ENCODE data around the gene EPN2.
"Not testable (repeated sequence)": the region's sequence is repeated elsewhere in the genome, so short reads cannot be mapped to it uniquely, and the experiment has no call there.

The EPN2 gene

DNA sequence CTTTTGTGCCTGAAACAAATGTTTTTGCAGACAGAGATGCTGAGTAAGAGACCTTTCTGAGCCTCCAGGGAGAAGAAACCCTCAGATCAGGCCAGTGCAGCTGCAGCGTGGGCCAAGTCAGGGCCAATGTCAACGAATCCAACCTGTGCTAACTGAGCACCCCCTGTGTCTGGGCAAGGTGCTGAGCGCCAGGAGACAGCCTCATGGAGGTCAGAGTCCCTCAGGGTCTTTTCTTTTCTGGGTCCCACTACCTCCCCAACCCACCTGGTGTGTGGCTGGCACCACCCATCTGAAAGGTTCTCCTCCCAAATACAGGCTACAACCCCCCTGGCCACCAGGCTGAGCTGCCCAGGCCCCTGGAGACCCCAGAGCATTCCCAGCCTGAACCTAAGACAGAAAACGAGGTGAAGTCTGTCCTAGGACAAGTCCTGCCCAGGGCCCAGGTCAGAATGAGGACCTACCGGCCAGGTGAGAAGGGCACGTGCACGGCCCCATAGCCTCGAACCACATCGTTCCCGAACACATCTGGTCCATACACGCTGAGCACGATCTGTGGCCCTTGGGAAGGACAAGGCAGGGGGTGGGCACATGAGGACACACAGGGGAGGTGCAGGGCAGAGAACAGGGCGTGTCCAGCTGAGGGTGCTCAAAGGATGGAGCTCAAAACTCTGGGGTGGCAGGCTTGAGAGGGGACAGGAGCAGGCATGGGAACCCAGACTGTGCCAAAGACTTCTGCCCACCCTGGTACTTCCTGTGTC lies 110.3 kb downstream of the EPN2 start:
- DNase-seq: no peak

DNA sequence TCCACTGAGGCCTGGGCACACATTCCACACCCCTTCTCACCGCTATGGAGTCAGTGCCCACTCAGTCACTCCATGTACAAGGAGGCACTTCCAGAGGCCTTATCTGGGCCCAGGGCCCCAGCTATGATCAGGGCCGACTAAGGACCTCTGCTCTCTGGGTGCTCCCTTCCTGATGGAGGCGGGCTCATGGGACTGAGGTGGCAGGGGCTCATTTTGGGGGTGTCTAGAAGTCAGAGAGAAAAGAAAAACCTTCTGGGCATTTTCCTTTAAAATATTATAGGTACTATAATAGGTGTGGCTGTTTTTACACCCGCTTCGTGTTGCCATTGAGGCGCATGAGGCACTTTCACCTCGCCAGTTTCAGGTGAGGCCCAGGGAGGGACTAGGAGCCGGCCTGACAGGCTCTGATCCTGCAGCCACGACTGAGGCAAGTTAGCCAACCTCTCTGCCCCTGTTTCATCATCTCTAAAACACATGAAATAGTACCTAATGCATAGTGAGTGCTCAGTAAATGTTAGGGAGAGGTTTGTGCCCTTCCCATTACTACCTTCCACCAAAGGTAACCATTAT lies 111.0 kb downstream of the EPN2 start:
- DNase-seq: no peak

DNA sequence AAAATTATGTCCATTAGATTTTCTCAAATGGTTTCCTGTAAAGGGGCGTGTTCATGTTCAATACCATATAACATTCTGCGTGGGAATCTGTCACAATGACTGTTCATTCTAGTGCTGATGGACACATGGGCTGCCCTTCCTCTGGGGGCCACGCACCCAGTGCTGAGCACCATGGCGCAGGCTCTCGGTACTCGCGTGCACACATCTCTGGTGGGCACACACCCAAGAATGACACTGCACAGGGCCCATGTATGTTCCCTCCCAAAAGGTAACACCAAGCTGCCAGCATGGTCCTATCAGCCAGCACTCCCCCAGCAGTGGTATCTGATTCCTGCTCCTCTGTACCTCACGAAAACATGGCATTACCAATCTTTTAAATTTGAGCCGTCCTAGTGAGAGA lies 111.6 kb downstream of the EPN2 start:
- no peak for DNase-seq

DNA sequence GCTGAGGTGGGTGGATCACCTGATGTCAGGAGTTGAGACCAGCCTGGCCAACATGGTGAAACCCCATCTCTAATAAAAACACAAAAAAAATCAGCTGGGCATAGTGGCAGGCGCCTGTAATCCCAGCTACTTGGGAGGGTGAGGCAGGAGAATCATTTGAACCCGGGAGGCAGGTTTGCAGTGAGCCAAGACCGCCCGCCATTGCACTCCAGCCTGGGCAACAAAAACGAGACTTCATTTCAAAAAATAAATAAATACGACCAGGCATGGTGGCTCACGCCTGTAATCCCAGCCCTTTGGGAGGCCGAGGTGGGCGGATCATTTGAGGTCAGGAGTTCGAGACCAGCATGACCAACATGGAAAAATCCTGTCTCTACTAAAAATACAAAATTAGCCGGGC lies 116.2 kb downstream of the EPN2 start:
- not testable (repeated sequence) for DNase-seq

DNA sequence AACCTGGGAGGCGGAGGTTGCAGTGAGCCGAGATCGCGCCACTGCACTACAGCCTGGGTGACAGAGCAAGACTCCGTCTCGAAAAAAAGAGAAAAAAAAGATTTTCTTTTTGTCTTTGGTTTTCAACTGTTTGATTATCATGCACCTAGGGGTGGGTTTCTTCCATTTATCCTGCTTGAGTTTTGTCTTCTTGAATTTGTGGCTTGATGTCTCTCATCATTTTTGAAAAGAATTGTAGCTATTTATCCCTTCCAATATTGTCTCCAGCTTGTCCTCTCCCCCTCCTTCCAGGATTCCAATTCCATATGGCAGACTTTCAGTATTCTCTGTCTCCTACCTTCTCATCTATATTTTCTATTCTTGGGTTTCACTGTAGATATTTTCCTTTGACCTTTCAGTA lies 117.6 kb downstream of the EPN2 start:
- no peak for DNase-seq

DNA sequence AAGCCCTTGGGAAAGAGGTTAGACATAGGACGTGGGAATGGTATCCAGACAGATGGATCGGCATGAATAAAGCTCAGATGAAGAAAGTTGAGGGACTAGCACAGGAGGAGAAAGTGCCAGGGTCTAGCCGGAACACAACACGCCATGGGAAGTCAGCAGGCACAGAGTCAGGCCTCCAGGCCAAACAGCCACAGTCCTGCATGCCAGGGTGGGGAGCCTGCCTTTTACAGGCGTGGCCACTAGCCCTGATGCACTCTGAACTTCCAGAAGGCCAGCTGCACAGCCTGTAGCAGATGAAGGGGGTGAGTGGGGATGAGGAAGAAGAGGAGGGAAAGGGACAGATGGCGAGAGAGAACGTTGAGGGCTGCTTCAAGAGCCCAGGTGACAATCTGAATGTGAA lies 120.2 kb downstream of the EPN2 start:
- no peak for DNase-seq

DNA sequence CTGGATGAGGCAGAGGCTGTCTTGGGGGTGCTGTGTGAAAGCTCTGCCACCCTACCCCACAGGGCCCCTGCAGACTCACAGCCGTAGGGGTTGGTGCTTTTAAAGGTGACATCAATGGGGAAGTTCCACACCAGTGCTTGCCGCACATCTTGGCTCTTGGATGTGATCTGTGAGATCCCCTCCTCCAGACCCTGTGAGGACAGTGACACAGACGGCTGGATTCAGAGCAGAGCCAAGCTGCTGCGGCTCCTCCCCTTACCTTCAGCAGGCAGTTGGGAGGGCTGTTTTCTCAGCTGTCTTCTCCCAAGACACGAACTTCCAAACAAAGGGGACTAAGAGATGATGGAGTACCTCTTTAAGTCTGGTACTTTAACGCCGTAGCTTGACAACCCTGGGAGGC lies 120.6 kb downstream of the EPN2 start:
- no peak for DNase-seq

DNA sequence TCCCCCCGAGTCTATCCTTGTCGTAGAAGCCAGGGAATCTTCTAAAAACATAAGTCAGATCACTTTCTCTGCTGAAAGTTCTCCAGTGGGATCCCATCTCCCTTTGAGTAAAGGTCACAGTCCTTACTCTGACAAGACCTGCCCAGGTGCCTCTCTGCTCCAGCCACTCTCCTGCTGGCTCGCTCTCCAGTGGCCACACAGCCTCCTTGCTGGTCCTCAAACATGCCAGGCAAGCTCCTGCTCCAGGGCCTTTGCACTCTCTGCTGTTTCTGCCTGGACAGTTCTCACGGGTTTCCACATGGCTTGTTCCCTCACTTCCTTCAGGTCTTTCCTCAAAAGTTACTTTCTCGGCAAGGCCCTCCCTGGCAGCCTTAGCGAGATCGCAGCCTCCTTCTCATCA lies 122.0 kb downstream of the EPN2 start:
- no peak for DNase-seq

DNA sequence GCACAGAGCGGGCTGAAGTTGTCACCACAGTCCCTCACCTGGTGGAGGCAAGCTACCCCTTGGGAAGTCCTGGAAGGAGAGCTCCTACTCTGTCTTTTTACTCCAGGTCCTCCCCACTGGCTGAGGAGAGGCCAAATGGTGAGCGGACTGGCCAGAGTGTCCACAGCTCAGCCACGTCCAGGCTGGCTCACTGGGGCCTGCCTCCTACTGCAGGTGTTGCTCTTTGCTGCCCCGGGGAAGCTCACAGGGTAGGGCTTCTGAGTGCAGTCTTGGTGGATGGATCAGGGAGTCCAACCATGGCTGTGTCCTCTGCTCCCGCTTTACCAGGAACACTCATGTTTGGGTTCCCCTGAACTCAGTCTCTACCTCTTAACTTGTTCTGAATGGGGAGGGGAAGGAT lies 122.7 kb downstream of the EPN2 start:
- no peak for DNase-seq

DNA sequence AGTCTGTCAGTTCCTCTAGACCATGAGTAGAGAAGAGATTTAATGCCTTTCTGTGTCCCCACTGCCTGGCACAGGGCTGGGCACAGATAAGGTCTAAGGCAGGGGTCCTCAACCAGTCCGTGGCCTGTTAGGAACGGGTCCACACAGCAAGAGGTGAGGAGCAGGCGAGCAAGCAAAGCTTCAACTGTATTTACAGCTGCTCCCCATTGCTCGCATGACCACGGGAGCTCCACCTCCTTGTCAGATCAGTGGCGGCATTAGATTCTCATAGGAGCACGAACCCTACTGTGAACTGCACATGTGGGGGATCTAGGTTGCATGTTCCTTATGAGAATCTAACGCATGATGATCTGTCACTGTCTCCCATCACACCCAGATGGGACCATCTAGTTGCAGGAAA lies 123.6 kb downstream of the EPN2 start:
- DNase-seq: no peak

DNA sequence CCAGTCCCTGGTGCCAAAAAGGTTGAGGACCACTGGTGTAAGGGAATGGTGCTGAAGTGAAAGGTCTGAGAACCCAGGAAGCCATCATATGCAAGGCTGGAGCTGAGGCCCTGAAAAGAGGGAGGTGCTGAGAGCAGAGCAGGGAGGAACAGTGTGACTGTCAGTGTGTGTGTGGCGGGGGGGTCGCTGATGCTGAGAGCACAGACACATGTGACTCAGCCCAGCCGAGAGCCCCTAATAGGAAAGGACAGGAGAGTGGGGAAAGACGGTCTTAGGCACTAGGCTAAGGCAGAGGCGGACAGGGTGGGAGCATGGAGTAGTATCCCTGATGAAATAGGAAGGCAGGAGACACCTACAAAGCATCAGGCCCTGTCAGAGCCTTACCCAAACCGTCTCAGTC lies 124.2 kb downstream of the EPN2 start:
- no peak for DNase-seq

DNA sequence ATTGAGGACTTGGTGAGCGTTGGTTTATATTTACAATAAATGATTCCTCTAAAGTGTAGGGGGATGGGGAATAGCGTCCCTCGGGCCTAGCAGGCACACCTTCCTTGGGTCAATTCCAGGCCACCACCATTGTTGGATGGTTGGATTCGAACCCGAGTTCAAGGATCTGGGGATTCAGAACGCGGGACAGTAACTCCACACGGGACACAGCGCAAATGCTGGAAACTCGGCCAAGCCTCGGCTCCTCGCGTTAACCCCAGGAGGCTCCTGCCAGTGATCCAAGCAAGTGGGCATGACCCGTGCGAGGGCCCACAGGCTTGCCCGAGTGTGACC lies 124.7 kb downstream of the EPN2 start:
- no peak for DNase-seq

DNA sequence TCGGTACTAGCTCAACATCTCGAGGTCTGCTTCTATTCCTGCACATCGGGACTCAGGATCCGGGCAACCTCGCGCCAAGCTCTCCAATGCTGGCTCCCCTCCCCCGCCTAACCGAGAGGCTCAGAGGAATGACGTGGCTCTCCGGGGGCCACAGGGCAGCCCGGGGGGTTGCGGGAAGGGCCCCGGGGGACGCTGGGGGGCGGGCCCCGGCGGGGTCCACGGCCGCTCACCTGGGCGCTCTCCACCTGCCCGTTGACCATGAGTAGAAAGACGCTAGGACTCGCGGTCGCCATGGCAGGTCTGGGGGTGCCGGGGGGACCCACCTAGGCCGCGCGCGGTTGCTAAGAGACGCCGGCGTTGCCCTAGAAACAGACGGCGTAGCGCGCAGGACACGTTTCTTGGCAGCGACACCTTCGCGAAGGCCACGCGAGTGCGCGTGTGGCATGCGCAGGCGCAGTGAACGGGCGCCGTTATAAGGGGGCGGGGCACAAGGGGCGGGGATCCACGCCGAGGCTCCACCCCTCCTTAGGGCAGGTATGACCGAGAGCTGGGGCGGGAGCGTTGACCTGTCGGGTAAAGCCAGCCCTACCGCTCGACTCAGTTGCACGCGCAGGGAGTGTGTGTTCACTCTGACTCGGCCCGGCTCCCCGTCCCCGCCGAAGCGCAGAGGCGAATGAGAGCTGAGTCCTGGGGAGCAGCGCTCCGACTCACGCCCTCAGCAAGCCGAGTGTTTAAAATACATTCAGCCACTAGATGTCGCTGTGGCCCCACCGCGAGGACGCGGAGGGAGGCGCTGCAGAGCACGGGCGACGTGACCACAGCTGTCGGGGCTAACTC lies 125.3 kb downstream of the EPN2 start, which contains the start of gene B9D1:
B9D1 (minus strand) TSS at position 447 of the 837 bp plus-strand sequence; CDS start at position 293, 154 bp downstream.
- DNase-seq: peak; percentile 74 to 100

DNA sequence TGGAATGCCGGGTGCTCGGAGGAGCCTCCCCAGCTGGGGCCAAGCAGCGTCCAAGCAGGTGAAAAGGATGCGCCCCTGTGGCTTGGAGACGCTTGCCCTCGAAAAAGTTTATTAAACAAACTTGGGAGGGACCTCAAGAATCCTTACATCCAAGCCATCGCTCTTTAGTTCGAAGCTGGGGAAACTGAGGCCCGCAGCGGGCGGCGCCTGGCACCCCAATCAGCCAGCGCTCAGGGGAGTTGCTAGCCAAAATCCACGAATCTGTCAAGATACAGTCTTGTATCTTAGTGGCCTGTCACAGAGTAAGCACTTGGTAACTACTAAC lies 125.9 kb downstream of the EPN2 start:
- DNase-seq: no peak

DNA sequence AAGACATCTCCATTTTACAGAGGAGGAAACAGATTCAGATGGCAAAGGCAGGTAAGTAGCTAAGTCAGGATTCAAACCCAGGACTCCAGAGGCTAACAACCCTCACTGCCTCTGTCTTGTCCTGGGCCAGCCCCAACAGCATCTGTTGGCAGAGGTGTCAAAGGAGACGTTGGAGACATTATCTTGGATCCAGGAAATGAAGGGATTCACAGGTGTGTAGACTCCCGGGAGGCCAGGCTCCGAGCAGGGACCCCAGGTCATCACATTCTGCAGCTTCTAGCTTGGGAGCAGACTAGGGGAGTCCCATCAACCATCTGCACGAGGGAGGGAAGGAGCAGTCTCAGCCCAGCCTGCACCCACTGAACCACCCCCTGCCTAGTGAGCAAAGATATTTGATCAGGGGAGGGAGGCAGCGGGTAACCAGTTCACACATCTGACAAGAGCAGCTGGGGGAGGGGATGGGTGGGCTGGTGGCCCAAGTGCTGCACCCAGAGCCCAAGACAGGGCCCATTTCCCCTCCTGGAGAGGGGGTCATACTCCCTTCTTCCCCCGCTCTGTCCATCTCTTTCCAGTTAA lies 126.4 kb downstream of the EPN2 start:
- DNase-seq: no peak

DNA sequence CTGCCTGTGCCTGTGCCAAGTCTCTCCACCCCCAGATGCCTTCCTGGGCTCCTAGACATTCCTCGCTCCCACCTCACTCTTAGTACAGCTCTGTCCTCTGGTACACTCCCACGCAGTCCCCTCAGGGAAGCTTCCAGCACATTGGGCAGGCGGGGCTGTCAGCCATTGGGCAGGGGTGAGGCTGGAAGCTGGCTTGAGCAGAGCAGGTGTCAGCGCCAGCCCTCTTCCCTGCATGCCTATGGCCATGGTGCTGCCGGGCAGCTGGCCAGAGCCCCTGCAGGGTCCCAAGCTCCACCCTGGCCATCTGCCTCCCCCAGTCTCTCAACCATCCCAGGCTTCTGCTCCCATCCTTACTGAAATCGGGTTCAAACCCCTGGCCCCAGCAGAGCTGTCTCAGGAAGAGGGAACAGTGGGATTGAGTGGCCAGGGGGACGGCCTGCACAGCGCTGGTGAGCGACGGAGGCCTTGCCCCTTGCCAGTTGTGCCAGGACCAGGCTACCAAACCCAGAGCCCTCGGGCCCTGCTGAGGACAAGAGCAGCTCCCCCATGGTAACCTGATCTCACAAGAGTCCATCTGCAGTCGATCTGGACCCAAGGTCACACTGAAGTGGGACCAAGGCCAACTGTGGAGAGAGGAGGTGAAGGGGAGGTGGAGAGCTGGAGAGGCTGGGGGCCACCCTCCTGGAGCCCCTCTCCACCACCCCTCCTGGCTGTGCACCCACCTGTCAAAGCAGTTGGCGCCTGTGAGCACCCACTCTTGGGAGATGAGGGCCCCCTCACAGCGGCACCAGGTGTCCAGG lies 127.7 kb downstream of the EPN2 start:
- DNase-seq: no peak

DNA sequence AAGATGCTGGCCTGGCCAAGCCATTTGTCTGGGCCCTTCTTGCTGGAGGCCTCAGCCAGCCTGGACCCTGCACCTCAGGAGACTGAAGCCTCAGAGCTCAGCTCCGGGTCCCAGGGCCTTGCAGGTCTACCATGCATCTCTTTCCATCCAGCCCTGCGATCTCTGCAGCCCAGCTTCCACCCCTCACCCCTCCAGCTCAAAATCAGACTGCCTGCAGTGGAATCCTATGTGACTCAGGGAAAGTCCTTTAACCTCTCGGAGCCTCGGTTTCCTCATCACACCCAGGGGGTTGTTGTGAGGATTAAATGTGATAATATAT lies 128.3 kb downstream of the EPN2 start:
- no peak for DNase-seq

DNA sequence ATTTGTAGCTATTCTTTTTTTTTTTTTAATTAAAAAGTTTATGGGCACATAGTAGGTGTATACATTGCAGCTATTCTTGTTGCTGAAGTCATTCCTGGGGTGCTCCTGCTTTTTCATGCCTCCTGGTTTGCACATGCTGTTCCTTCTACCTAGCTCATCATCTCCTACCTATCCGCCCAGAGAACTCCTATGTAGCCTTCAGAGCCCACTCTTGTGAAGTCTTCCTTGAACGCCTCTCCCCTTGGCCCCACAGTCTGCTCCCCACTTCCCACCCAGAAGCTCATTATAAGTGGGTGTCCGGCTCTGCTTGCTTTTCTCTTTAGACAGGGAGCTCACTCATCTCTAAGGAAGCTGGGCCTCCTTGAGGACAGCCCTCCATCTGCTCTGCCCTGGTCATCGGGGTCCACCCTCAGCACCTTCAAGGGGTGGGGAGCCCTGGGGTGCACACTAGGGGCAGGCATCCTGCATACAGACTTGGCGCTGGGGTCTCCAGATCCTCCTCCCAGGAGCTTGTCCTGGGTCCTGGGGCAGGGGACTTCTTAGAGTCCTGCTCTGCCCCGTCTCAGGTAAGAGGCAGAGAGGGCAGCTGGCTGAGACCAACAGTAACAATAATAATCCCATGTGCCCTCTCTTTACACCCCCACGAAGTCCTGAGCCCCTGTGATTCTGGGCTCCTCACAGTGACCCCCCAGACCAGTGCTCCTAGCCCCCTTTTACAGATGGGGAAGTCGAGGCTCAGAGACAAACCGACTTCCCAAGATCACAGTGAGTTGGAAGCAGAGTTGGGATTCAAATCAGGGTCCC lies 128.9 kb downstream of the EPN2 start:
- no peak for DNase-seq

DNA sequence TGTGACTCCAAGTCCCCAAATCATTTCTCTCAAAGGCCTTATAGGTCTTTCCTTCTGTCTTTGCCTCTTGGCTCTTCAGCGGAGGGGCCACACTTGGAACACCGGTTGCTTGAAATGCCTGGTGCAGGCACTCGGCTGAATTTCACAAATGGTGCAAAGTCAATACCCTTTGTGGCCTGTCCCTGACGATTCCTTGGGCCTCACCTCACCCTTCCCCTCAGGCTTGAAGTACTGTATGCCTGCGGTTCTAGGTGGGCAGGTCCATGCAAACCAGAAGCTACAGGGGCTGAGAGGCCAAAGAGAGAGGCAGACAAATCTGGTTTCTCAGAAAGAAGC lies 129.4 kb downstream of the EPN2 start:
- no peak for DNase-seq

DNA sequence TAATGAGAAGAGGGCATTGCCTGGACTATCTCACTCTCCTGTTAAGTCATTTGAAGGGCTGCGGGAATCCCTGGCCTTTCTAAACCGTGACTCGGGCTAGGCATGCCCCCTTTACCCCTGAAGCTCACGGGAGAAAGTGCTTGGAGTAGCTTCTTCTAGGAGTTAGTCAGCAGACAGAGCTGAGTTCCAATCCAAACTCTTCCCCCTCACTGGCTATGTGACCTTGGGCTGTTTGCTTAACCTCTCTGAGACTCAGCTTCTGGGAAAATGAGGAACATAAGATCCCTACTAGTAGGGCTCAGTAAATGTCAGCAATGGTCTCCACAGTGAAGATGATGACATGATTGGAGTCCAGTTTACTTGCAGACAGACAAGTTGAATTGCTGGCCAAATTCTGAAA lies 131.1 kb downstream of the EPN2 start:
- no peak for DNase-seq

DNA sequence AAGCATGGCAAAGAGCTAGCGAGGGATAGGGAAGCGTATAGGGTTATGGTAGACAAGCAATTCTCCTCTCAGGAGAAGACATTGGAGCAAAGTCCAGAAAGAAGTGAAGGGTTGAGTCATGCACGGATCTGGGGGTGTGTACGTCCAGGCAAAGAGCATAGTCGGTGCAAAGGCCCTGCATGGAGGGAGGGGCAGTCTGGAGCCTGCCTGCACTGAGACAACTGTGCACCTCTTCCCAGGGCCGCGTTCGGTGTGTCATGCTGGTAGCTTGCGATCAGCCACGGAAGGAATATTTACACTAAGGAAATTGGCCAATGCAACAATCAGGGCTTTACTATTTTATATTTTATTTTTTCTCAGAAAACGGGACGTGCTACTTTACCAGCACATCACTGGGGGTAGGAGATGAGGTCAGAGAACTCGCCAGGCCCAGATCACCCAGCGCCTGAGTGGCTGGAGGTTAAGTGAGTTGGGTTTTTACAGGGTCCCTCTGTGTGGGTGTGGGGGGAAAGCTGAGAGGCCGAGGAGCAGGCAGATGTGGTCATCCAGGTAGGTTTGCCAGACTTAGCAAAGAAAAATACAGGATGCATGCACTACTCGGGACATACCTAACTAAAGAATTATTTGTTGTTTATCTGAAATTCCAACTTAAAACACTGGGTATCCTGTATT lies 132.1 kb downstream of the EPN2 start:
- DNase-seq: no peak
